ENCODE results near the gene BSPH1. TPM values are rescaled to one million over a fixed set of nuclear protein-coding genes. Genes with fewer than 3 reads are reported as not detected.

BSPH1 gene
- total RNA-seq (not detected), polyA plus RNA-seq (not detected)
- long read RNA-seq, donor 1 = 0 reads
- long read RNA-seq, donor 2 = 0 reads
- long read RNA-seq, donor 3 = 0 reads
- long read RNA-seq, donor 4 = 0 reads
- long read RNA-seq, donor 5 = 0 reads
- long read RNA-seq, donor 6 = 0 reads
- long read RNA-seq, donor 7 = 0 reads
- long read RNA-seq, donor 8 = 0 reads
- long read RNA-seq, donor 9 = 0 reads
- long read RNA-seq, donor 10 = 0 reads

GRCh38 chr19:47992070-47992469, at the start of gene BSPH1:
Gene BSPH1, minus strand, starts transcription at chr19:47992170. Its CDS starts 89 bp downstream, at chr19:47992081.
- H3K4me3 ChIP-seq = no peak within 1 kb of the TSS
- H3K36me3 ChIP-seq = no peaks in the 10 kb centered on the region
- H3K9me3 ChIP-seq = no peaks in the 10 kb centered on the region
- intact Hi-C loops (cut with DNase I; ENCODE audit: low total_unique reads) = no loop called here
- peaks cover 0 to 68% (median 27%) of the 10 kb centered on the region in 3 donors for H3K27me3 ChIP-seq
- no peak within 1 kb of the TSS for H3K27ac ChIP-seq
- no peak for DNase-seq
- no peaks in the 10 kb centered on the region for H3K4me1 ChIP-seq
- WGBS, 5 donors = 57 to 72% (median 67%) methylated on average over 2 of the region's 2 CpGs
- TF ChIP-seq POLR2A (IDR thresholded peaks at IDR 0.05) (no peak), POLR2AphosphoS5 (IDR thresholded peaks at IDR 0.05) (no peak), EP300 (IDR thresholded peaks at IDR 0.05) (no peak)

DNA sequence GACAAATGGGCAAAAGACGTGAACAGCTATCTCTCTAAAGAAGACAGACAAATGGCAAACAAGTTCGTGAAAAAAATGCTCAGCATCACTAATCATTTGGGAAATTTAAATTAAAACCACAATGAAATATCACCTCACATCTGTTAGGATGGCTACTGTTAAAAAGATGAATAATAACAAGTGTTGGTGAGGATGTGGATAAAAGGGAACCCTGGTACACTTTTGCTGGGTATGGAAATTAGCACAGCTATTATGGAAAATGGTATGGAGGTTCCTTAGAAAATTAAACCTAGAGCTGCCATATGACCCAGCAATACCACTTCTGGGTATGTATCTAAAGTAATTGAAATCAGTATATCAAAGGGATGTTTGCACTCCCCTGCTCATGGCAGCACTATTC, 44.8 kb upstream of the BSPH1 start:
- TF ChIP-seq POLR2AphosphoS5 (IDR thresholded peaks at IDR 0.05) (no peak), EP300 (IDR thresholded peaks at IDR 0.05) (no peak), CTCF (IDR thresholded peaks at IDR 0.05) (no peak), POLR2A (IDR thresholded peaks at IDR 0.05) (no peak)
- Histone ChIP-seq H3K36me3 (no peaks in the 10 kb centered on the region), H3K4me3 (no peak overlapping the region), H3K9me3 (peaks cover 0 to 20% (median 19%) of the 10 kb centered on the region in 4 donors), H3K4me1 (no peaks in the 10 kb centered on the region), H3K27ac (no peak overlapping the region), H3K27me3 (peaks cover 0 to 31% (median 0%) of the 10 kb centered on the region in 3 donors)
- 81 to 89% (median 88%) methylated on average over 2 of the region's 2 CpGs for WGBS, 5 donors
- DNase-seq = no peak
- intact Hi-C loops (cut with DNase I; ENCODE audit: low total_unique reads) = no loop called here

DNA sequence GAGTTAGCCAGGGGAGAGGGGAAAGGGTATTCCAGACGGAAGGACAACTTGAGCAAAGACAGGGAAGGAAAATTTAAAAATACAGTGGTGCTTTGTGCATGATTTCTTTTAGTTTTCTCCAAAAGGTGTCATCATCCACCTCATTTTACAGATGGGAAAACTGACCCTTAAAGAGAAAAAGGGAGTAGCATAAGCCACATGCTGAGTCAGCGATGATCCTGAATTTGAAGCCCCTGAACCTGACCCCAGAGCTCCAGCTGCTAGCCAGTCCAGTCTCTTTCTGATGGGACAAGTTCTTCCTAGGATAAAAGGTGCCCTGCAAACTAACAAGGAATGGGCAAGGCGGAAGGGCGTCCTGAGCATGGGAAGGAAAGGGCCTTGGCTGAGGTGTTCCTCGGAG, 41.6 kb upstream of the BSPH1 start:
- intact Hi-C loops (cut with DNase I; ENCODE audit: low total_unique reads) = no loop called here
- Histone ChIP-seq H3K27me3 (peaks cover 0 to 38% (median 0%) of the 10 kb centered on the region in 3 donors), H3K9me3 (peaks cover 0 to 20% (median 19%) of the 10 kb centered on the region in 4 donors), H3K4me1 (no peaks in the 10 kb centered on the region), H3K4me3 (no peak overlapping the region), H3K36me3 (no peaks in the 10 kb centered on the region), H3K27ac (no peak overlapping the region)
- TF ChIP-seq POLR2A (IDR thresholded peaks at IDR 0.05) (no peak), CTCF (IDR thresholded peaks at IDR 0.05) (no peak), EP300 (IDR thresholded peaks at IDR 0.05) (no peak)
- WGBS, 5 donors = 64 to 79% (median 73%) methylated on average over 5 of the region's 5 CpGs
- DNase-seq = no peak

DNA sequence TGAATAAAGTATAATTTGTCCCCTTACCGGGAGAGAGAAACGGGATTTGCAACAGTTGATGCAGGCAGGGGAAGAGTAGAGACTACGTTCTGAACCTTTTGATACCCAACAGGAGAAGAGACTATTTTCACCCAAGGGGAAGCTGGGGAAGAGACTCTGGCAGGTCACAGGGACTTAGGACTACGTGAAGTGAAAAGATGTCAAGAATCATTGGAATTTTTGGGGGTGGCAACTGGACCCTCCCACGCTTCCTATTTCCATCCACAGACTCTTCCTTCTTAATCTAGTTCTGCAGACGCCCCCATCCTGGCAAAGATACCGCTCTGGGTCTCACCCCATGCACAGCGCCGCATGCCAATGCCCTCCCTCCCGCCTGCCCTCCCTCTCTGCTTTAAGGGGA, 38.1 kb upstream of the BSPH1 start:
- intact Hi-C loops (cut with DNase I; ENCODE audit: low total_unique reads) = no loop called here
- DNase-seq = no peak
- Histone ChIP-seq H3K9me3 (no peaks in the 10 kb centered on the region), H3K4me1 (no peaks in the 10 kb centered on the region), H3K27ac (no peak overlapping the region), H3K27me3 (peaks cover 0 to 47% (median 6%) of the 10 kb centered on the region in 3 donors), H3K36me3 (no peaks in the 10 kb centered on the region), H3K4me3 (no peak overlapping the region)
- 53 to 74% (median 64%) methylated on average over 10 of the region's 10 CpGs for WGBS, 5 donors
- TF ChIP-seq CTCF (IDR thresholded peaks at IDR 0.05) (no peak), EP300 (IDR thresholded peaks at IDR 0.05) (no peak), POLR2A (IDR thresholded peaks at IDR 0.05) (no peak), POLR2AphosphoS5 (IDR thresholded peaks at IDR 0.05) (no peak)

- Histone ChIP-seq H3K27me3 (peaks cover 0 to 47% (median 6%) of the 10 kb centered on the region in 3 donors), H3K9me3 (no peaks in the 10 kb centered on the region), H3K4me3 (no peak overlapping the region), H3K36me3 (no peaks in the 10 kb centered on the region), H3K4me1 (no peaks in the 10 kb centered on the region), H3K27ac (no peak overlapping the region)
- no peak for TF ChIP-seq CTCF (IDR thresholded peaks at IDR 0.05)
- DNase-seq = no peak
- intact Hi-C loops (cut with DNase I; ENCODE audit: low total_unique reads) = no loop called here
- 70 to 81% (median 76%) methylated on average over 7 of the region's 7 CpGs for WGBS, 5 donors
These were observed 37.5 kb upstream of the BSPH1 start for GRCh38 chr19:48029431-48029830.
